SH-SY5Y (cell line): ENCODE measurements around the gene KHSRP.

Experiments
- GATA2 ChIP-seq: IDR thresholded peaks from 2 replicates; pipeline ENCODE4 v1.6.1; 2011; ENCODE audit warnings: mild to moderate bottlenecking, low read depth, low read length
- GATA3 ChIP-seq: IDR thresholded peaks from 2 replicates; pipeline ENCODE4 v1.6.1; 2011; ENCODE audit warnings: low read depth, mild to moderate bottlenecking, low read length, moderate library complexity

Gene KHSRP

DNA sequence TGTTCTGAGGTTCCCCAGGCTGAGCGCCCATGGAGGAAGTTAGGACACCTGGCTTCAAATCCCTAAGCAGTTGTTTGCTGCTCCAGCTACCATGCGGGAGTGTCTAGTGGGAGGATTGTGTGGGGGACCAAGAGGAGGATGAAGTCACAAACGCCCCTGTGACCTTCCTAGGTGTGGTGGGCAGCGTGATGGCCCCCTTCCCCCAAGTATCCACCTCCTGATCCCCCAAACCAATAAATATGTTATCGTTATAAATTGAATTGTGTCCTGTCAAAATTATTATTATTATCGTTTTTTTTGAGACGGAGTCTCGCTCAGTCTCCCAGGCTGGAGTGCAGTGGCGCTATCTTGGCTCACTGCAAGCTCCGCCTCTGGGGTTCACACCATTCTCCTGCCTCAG lies 9.1 kb upstream of the KHSRP start, which contains the start of gene SLC25A41:
Gene SLC25A41 (minus strand): TSS at position 101 of the 400 bp plus-strand sequence. CDS start 70 bp downstream, at position 31.
- TF ChIP-seq GATA3 (no peak), GATA2 (no peak)

DNA sequence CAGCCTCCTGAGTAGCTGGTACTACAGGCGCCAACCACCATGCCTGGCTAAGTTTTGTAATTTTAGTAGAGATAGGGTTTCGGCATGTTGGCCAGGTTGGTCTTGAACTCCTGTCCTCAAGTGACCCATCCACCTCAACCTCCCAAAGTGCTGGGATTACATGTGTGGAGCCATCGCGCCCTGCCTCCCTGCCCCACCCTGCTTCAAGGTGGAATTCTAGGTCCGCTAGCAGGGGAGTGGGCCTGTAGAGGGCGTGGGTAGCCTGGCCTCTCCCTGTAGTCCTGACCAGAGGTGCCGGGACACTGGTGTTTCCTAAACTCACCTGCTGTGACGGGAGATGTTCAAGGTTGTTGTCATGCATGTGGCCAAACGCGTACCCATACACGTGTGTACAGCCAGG lies 8.6 kb upstream of the KHSRP start:
- TF ChIP-seq GATA3 = no peak
- TF ChIP-seq GATA2 = no peak

GRCh38 chr19:6431891-6432290 lies 7.3 kb upstream of the KHSRP start:
- TF ChIP-seq GATA3 (no peak), GATA2 (no peak)

GRCh38 chr19:6429419-6430221 lies 5.0 kb upstream of the KHSRP start:
- TF ChIP-seq GATA2 = no peak
- no peak for TF ChIP-seq GATA3

- TF ChIP-seq GATA3 (no peak), GATA2 (no peak)
Measured at GRCh38 chr19:6427131-6427530, 2.5 kb upstream of the KHSRP start.

DNA sequence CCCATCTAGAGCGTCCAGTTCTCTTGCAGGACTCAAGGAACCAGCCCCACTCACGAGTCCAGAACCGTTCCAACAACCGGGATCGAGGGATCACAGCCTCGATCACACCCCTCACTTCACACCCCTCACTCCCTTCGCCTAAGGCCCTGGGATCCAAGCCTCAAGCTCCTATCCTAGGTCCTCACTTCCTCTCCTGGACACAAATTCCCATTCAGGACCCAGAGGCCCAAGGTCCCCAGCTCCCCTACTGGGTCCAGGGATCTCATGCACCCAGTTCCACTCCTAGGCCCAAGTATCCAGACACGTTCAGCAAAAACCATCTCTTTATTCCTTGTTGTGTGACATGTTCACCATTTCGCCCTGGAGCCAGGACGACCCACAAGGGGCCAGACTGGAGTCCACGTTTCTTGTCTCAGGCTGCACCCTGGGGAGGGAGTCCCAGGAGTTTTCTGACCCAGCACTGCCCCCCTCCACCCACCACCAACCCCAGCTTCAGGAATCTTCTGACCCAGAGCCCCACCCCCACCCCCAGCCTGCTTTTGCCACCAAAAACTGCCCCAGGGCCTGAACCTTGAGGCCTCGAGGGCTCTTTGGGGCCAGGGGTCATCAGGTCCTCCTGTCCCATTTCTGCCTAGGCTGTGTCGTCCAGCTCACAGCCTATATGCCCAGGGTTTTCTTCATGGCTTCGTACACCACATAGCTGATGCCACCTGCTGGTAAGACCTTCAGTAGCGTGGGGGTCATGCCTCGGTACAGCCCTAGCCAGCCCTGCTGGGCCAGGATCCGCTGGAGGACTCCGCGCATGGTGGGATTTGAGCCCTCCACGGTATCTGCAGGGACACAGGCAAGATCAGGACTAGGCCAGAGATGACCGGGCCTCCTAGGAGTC lies 1.4 kb upstream of the KHSRP start:
- TF ChIP-seq GATA3 (no peak), GATA2 (no peak)

- TF ChIP-seq GATA3 (no peak), GATA2 (no peak)
Measured at GRCh38 chr19:6424939-6425731, 524 bp upstream of the KHSRP start.

DNA sequence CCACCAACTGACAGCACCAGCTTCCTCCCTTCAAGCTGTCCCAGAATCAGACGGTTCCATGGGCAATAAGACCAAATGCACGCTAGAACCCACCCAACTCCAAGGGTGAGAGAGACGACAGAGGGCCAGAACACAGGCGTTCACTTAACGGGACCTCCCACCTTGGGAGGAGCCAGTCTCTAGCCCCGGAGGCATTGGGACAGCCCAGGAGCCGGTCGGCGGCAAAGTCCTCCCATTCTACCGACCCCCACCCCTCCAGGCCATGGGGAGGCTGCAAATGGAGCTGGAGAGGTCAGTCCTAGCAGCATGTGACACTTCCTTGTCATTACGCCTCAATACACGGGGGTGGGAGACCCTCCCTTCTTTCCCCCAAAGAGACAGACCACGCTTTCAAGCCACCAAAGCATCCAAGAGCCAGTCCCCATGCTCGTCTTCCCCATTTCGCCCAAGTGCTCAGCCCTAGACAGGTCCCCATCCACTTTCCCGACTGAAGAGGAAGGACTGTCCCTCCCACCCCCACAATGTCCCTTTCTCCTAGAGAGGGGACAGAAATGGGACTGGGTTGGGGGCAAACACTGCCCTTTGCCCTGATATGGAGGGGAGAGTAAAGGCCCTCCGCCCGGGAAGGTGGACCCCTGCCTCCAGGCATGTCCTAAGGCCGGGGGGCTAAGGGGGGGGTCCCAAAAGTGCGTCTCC lies 964 bp downstream of the KHSRP start:
- no peak for TF ChIP-seq GATA2
- TF ChIP-seq GATA3 = no peak

- TF ChIP-seq GATA3 (no peak), GATA2 (no peak)
Measured at GRCh38 chr19:6421075-6422014, 3.3 kb downstream of the KHSRP start.

DNA sequence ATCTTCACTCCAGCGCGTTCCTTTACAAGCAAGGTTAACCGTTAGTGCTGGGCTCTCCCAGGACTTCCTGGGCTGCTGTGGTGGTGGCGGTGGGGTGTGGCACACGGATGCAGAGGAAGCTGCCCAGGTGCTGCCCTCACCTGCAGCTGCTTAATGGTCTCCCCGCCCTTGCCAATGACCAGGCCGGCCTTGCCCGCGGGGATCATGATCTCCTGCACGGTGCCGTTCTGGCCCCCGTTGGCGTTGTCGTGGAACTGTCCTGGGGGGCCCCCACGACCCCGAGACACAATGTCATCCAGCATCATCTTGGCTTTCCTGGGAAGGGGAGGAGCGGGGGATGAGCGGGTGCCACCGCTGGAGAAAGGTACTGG lies 6.1 kb downstream of the KHSRP start:
- no peak for TF ChIP-seq GATA2
- no peak for TF ChIP-seq GATA3

- TF ChIP-seq GATA2 (no peak), GATA3 (no peak)
Measured at GRCh38 chr19:6417713-6418561, 6.7 kb downstream of the KHSRP start.
